Measurements from ENCODE around the gene TSHZ2. TPM values are rescaled to one million over a fixed set of nuclear protein-coding genes. Genes with fewer than 3 reads are reported as not detected.

Gene TSHZ2
- total and polyA plus RNA-seq, 3 donors from 2014 or later, result 13.0 to 41.9 (median 40.4) TPM

GRCh38 chr20:53488775-53489272 is 516.7 kb downstream of the TSHZ2 start:
- DNase-seq, result no peak
- WGBS, 2 donors, result 88 to 93% methylated on average over 6 of the region's 6 CpGs
- no peaks in the 10 kb centered on the region for H3K9me3 ChIP-seq
- no peaks in the 10 kb centered on the region for H3K4me1 ChIP-seq
- TF ChIP-seq POLR2A (IDR thresholded peaks at IDR 0.05), result no peak
- TF ChIP-seq CTCF (IDR thresholded peaks at IDR 0.05), result no peak
- H3K36me3 ChIP-seq (ENCODE audit: low read depth, missing control alignments), result no peaks in the 10 kb centered on the region
- intact Hi-C loops (cut with DNase I; ENCODE audit: low total_unique reads), result no loop called here
- no peaks in the 10 kb centered on the region for H3K27me3 ChIP-seq
- H3K27ac ChIP-seq, result no peak overlapping the region
- H3K4me3 ChIP-seq, result no peak overlapping the region

GRCh38 chr20:53489528-53489927 is 517.4 kb downstream of the TSHZ2 start:
- WGBS, 2 donors, result 93% methylated on average over 5 of the region's 5 CpGs
- H3K9me3 ChIP-seq, result no peaks in the 10 kb centered on the region
- intact Hi-C loops (cut with DNase I; ENCODE audit: low total_unique reads), result no loop called here
- TF ChIP-seq CTCF (IDR thresholded peaks at IDR 0.05) (no peak), POLR2A (IDR thresholded peaks at IDR 0.05) (no peak)
- no peaks in the 10 kb centered on the region for H3K27me3 ChIP-seq
- no peaks in the 10 kb centered on the region for H3K4me1 ChIP-seq
- no peaks in the 10 kb centered on the region for H3K36me3 ChIP-seq (ENCODE audit: low read depth, missing control alignments)
- H3K27ac ChIP-seq, result no peak overlapping the region
- no peak overlapping the region for H3K4me3 ChIP-seq
- DNase-seq, result no peak

GRCh38 chr20:53490620-53491019 is 518.5 kb downstream of the TSHZ2 start:
- DNase-seq, result no peak
- Histone ChIP-seq H3K4me1 (no peaks in the 10 kb centered on the region), H3K27me3 (no peaks in the 10 kb centered on the region), H3K36me3 (ENCODE audit: low read depth, missing control alignments) (no peaks in the 10 kb centered on the region), H3K27ac (no peak overlapping the region), H3K4me3 (no peak overlapping the region), H3K9me3 (no peaks in the 10 kb centered on the region)
- intact Hi-C loops (cut with DNase I; ENCODE audit: low total_unique reads), result no loop called here
- 89 to 97% methylated on average over 3 of the region's 3 CpGs for WGBS, 2 donors
- TF ChIP-seq POLR2A (IDR thresholded peaks at IDR 0.05) (no peak), CTCF (IDR thresholded peaks at IDR 0.05) (no peak)

- Histone ChIP-seq H3K4me1 (no peaks in the 10 kb centered on the region), H3K4me3 (no peak overlapping the region), H3K36me3 (ENCODE audit: low read depth, missing control alignments) (no peaks in the 10 kb centered on the region), H3K9me3 (no peaks in the 10 kb centered on the region), H3K27ac (peak overlapping the region in 1 of 2 donors; percentile 12), H3K27me3 (no peaks in the 10 kb centered on the region)
- no peak for TF ChIP-seq POLR2A (IDR thresholded peaks at IDR 0.05)
- no peak for TF ChIP-seq CTCF (IDR thresholded peaks at IDR 0.05)
- DNase-seq, result no peak
- intact Hi-C loops (cut with DNase I; ENCODE audit: low total_unique reads), result no loop called here
- WGBS, 2 donors, result 68 to 75% methylated on average over 5 of the region's 5 CpGs
Observed at GRCh38 chr20:53491462-53491861, 519.3 kb downstream of the TSHZ2 start.

GRCh38 chr20:53492212-53492611 is 520.1 kb downstream of the TSHZ2 start:
- no peaks in the 10 kb centered on the region for H3K36me3 ChIP-seq (ENCODE audit: low read depth, missing control alignments)
- H3K27me3 ChIP-seq, result no peaks in the 10 kb centered on the region
- intact Hi-C loops (cut with DNase I; ENCODE audit: low total_unique reads), result no loop called here
- WGBS, 2 donors, result 91 to 95% methylated on average over 3 of the region's 3 CpGs
- H3K9me3 ChIP-seq, result no peaks in the 10 kb centered on the region
- no peak overlapping the region for H3K27ac ChIP-seq
- DNase-seq, result no peak
- no peak overlapping the region for H3K4me3 ChIP-seq
- no peak for TF ChIP-seq CTCF (IDR thresholded peaks at IDR 0.05)
- no peak for TF ChIP-seq POLR2A (IDR thresholded peaks at IDR 0.05)
- H3K4me1 ChIP-seq, result no peaks in the 10 kb centered on the region

Measured in testis (tissue), 3 donors.